GM12891 (cell line): ENCODE data around the gene SRSF9.
"Not testable (repeated sequence)": the region's sequence is repeated elsewhere in the genome, so short reads cannot be mapped to it uniquely, and the experiment has no call there.

Experiments
- POLR2AphosphoS5 ChIP-seq: IDR thresholded peaks from 2 replicates; pipeline ENCODE4 v1.6.1; 2011; ENCODE audit warnings: low read depth, low read length, control low read depth
- TAF1 ChIP-seq: IDR thresholded peaks from 2 replicates; pipeline ENCODE4 v1.6.1; 2011; ENCODE audit warnings: low read depth, low read length, control low read depth

DNA sequence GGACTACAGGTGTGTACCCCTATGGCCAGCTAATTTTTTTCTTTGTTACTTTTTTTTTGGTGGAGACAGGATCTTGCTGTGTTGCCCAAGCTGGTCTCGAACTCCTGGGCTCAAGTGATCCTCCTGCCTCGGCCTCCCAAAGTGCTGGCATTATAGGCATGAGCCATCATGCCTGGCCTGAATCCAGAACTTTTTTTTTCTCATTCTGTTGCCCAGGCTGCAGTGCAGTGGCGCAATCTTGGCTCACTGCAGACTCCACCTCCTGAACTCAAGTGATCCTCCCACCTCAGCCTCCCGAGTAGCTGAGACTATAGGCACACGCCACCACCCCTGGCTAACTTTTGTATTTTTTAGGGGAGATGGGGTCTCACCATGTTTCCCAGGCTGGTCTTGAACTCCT, 17.0 kb downstream of the SRSF9 start:
- not testable (repeated sequence) for TF ChIP-seq POLR2AphosphoS5, TAF1
